Midbrain (tissue), 1 donor: ENCODE measurements around the gene TBC1D2.

Experiments
- DNase-seq: peaks from one replicate; lab custom pipeline; 2025; lab: John Stamatoyannopoulos, UW

TBC1D2 gene

GRCh38 chr9:98215821-98216220 lies 39.6 kb downstream of the TBC1D2 start:
- DNase-seq: no peak

GRCh38 chr9:98215271-98215670 lies 40.2 kb downstream of the TBC1D2 start:
- DNase-seq: no peak

- peak; percentile 48 for DNase-seq
These were observed 40.6 kb downstream of the TBC1D2 start for GRCh38 chr9:98214811-98215210.

GRCh38 chr9:98211260-98211659 lies 44.2 kb downstream of the TBC1D2 start:
- no peak for DNase-seq

GRCh38 chr9:98210435-98210834 lies 45.0 kb downstream of the TBC1D2 start:
- DNase-seq: no peak

- DNase-seq: no peak
These were observed 45.9 kb downstream of the TBC1D2 start for GRCh38 chr9:98209530-98209929.

- DNase-seq: no peak
These were observed 46.8 kb downstream of the TBC1D2 start for GRCh38 chr9:98208635-98209034.

- no peak for DNase-seq
These were observed 47.8 kb downstream of the TBC1D2 start for GRCh38 chr9:98207606-98208005.

GRCh38 chr9:98206754-98207153 lies 48.7 kb downstream of the TBC1D2 start:
- no peak for DNase-seq

GRCh38 chr9:98204692-98205091 lies 50.8 kb downstream of the TBC1D2 start:
- DNase-seq: no peak

GRCh38 chr9:98203153-98203552 lies 52.3 kb downstream of the TBC1D2 start:
- no peak for DNase-seq

- no peak for DNase-seq
These were observed 53.2 kb downstream of the TBC1D2 start for GRCh38 chr9:98202252-98202651.

GRCh38 chr9:98201749-98202148 lies 53.7 kb downstream of the TBC1D2 start:
- DNase-seq: no peak

GRCh38 chr9:98201102-98201501 lies 54.3 kb downstream of the TBC1D2 start:
- DNase-seq: no peak

GRCh38 chr9:98199388-98200033 lies 55.9 kb downstream of the TBC1D2 start:
- no peak for DNase-seq

- DNase-seq: no peak
These were observed 59.8 kb downstream of the TBC1D2 start for GRCh38 chr9:98195671-98196070.

- no peak for DNase-seq
These were observed 62.0 kb downstream of the TBC1D2 start for GRCh38 chr9:98193336-98193944.

- peak; percentile 35 for DNase-seq
These were observed 62.7 kb downstream of the TBC1D2 start, which contains the start of gene CORO2A for GRCh38 chr9:98192503-98193335. Gene CORO2A (minus strand): TSS chr9:98192637. CDS start chr9:98157660, 34,977 bp downstream.

- DNase-seq: no peak
These were observed 63.6 kb downstream of the TBC1D2 start for GRCh38 chr9:98191671-98192502.

GRCh38 chr9:98191181-98191608 lies 64.3 kb downstream of the TBC1D2 start:
- no peak for DNase-seq

- no peak for DNase-seq
These were observed 64.7 kb downstream of the TBC1D2 start for GRCh38 chr9:98190757-98191105.

GRCh38 chr9:98189412-98189811 lies 66.0 kb downstream of the TBC1D2 start:
- DNase-seq: no peak
